Esophagus squamous epithelium (tissue), 4 donors: ENCODE data around the gene AGMO.

Experiments
- POLR2A ChIP-seq, 4 donors: fragments of 450-650 bp; IDR thresholded peaks; one replicate each; pipeline ENCODE4 v1.6.1; 2017; ENCODE audit warnings: antibody characterized with exemption in 4 of 4, mild to moderate bottlenecking in 4 of 4, moderate library complexity in 3 of 4
- TF ChIP-seq, protein P1 (sequence below), 6 experiments: fragments of 450-650 bp in 4 of 6; fragments of 200-600 bp in 2 of 6; sonication (generic) in 2 of 6; IDR thresholded peaks; one replicate each; pipeline ENCODE4 v1.5.1; 2016 to 2019; ENCODE audit warnings: antibody characterized with exemption in 6 of 6, mild to moderate bottlenecking in 4 of 6, moderate library complexity in 4 of 6

DNA sequence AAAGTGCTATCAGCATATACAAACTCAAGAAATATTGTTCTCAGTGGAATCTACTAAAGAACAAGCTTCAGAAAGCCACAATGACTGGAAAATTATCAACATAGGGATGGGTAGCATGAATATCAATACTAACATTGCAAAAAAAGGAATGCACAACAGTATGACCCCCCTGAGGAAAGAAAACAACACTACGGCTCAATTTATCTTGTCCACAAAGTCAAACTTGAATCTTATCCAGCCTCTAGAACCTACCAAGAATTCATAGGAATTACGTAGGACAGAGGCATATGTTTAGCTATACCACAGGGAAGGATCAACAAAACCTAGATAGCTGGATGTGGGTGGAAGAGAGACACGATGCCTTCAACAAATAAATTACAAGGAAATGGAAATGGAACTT, 54.6 kb downstream of the AGMO start:
- TF ChIP-seq, protein P1, sequence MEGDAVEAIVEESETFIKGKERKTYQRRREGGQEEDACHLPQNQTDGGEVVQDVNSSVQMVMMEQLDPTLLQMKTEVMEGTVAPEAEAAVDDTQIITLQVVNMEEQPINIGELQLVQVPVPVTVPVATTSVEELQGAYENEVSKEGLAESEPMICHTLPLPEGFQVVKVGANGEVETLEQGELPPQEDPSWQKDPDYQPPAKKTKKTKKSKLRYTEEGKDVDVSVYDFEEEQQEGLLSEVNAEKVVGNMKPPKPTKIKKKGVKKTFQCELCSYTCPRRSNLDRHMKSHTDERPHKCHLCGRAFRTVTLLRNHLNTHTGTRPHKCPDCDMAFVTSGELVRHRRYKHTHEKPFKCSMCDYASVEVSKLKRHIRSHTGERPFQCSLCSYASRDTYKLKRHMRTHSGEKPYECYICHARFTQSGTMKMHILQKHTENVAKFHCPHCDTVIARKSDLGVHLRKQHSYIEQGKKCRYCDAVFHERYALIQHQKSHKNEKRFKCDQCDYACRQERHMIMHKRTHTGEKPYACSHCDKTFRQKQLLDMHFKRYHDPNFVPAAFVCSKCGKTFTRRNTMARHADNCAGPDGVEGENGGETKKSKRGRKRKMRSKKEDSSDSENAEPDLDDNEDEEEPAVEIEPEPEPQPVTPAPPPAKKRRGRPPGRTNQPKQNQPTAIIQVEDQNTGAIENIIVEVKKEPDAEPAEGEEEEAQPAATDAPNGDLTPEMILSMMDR (IDR thresholded peaks at IDR 0.05) = no peak
- no peak for TF ChIP-seq POLR2A (IDR thresholded peaks at IDR 0.05)
